Measurements from ENCODE around the gene CDH8. TPM values are rescaled to one million over a fixed set of nuclear protein-coding genes. Genes with fewer than 3 reads are reported as not detected.

The CDH8 gene
- total and polyA plus RNA-seq, 4 donors = 0.09 TPM; not detected in 3

DNA sequence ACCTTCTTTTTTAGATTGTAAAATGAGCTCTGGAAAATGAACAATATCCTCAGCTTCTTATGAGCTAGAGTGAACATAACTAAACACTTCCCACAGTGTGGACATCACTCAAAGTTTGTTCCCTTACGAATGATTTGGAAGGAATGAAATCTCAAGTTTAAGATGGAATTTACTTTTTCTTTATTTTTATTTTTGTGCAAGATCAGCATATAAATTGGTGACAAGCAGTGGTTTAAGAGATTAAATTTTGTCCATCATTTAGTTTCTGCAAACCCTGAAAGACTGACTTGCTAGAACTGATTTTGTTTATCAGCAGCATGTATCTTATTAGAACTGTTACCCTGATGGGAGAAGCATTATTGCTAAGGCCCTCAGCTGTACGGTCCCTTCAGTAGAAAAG is 420.1 kb downstream of the CDH8 start:
- no peak overlapping the region for H3K9ac ChIP-seq (ENCODE audit: low read depth in 1 of 2, low read length in 2 of 2)
- WGBS = 82% methylated on average over 2 of the region's 2 CpGs

GRCh38 chr16:61611847-61612491 is 424.3 kb downstream of the CDH8 start:
- Histone ChIP-seq H3K27me3 (ENCODE audit: control insufficient read depth in 4 of 4, insufficient read depth in 4 of 4, low read length in 3 of 4) (no peaks in the 10 kb centered on the region), H3K4me3 (ENCODE audit: low read depth in 1 of 3, low read length in 3 of 3) (no peak overlapping the region), H3K36me3 (ENCODE audit: control insufficient read depth in 4 of 4, insufficient read depth in 3 of 4, low read depth in 1 of 4, low read length in 3 of 4) (no peaks in the 10 kb centered on the region), H3K9ac (ENCODE audit: low read depth in 1 of 2, low read length in 2 of 2) (no peak overlapping the region), H3K4me1 (ENCODE audit: control insufficient read depth in 4 of 4, insufficient read depth in 4 of 4, low read length in 3 of 4) (no peaks in the 10 kb centered on the region), H3K9me3 (ENCODE audit: control insufficient read depth in 4 of 4, low read length in 3 of 4) (no peaks in the 10 kb centered on the region), H3K27ac (ENCODE audit: low read depth in 1 of 2, low read length in 2 of 2) (no peak overlapping the region)
- WGBS = 69% methylated on average over 4 of the region's 4 CpGs
- no peak for DNase-seq (ENCODE audit: low spot score)
- TF ChIP-seq YY1 (IDR thresholded peaks at IDR 0.05) (no peak), NR2F2 (IDR thresholded peaks at IDR 0.05) (no peak), FOXA2 (IDR thresholded peaks at IDR 0.05) (no peak), MAX (IDR thresholded peaks at IDR 0.05) (no peak), TAF1 (conservative IDR thresholded peaks at IDR 0.05) (no peak)
- TF ChIP-seq, protein P1, sequence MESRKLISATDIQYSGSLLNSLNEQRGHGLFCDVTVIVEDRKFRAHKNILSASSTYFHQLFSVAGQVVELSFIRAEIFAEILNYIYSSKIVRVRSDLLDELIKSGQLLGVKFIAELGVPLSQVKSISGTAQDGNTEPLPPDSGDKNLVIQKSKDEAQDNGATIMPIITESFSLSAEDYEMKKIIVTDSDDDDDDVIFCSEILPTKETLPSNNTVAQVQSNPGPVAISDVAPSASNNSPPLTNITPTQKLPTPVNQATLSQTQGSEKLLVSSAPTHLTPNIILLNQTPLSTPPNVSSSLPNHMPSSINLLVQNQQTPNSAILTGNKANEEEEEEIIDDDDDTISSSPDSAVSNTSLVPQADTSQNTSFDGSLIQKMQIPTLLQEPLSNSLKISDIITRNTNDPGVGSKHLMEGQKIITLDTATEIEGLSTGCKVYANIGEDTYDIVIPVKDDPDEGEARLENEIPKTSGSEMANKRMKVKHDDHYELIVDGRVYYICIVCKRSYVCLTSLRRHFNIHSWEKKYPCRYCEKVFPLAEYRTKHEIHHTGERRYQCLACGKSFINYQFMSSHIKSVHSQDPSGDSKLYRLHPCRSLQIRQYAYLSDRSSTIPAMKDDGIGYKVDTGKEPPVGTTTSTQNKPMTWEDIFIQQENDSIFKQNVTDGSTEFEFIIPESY (IDR thresholded peaks at IDR 0.05) = no peak

More for the DNA sequence above, 420.1 kb downstream of the CDH8 start:
- Histone ChIP-seq H3K27me3 (ENCODE audit: control insufficient read depth in 4 of 4, insufficient read depth in 4 of 4, low read length in 3 of 4) (no peaks in the 10 kb centered on the region), H3K9me3 (ENCODE audit: control insufficient read depth in 4 of 4, low read length in 3 of 4) (no peaks in the 10 kb centered on the region), H3K27ac (ENCODE audit: low read depth in 1 of 2, low read length in 2 of 2) (no peak overlapping the region), H3K36me3 (ENCODE audit: control insufficient read depth in 4 of 4, insufficient read depth in 3 of 4, low read depth in 1 of 4, low read length in 3 of 4) (no peaks in the 10 kb centered on the region), H3K4me3 (ENCODE audit: low read depth in 1 of 3, low read length in 3 of 3) (no peak overlapping the region), H3K4me1 (ENCODE audit: control insufficient read depth in 4 of 4, insufficient read depth in 4 of 4, low read length in 3 of 4) (no peaks in the 10 kb centered on the region)
- TF ChIP-seq NR2F2 (IDR thresholded peaks at IDR 0.05) (no peak), YY1 (IDR thresholded peaks at IDR 0.05) (no peak), TAF1 (conservative IDR thresholded peaks at IDR 0.05) (no peak), JUND (IDR thresholded peaks at IDR 0.05) (no peak), SP1 (IDR thresholded peaks at IDR 0.05) (no peak)
- TF ChIP-seq, protein P2, sequence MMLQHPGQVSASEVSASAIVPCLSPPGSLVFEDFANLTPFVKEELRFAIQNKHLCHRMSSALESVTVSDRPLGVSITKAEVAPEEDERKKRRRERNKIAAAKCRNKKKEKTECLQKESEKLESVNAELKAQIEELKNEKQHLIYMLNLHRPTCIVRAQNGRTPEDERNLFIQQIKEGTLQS (IDR thresholded peaks at IDR 0.05) = no peak
- TF ChIP-seq, protein P3, sequence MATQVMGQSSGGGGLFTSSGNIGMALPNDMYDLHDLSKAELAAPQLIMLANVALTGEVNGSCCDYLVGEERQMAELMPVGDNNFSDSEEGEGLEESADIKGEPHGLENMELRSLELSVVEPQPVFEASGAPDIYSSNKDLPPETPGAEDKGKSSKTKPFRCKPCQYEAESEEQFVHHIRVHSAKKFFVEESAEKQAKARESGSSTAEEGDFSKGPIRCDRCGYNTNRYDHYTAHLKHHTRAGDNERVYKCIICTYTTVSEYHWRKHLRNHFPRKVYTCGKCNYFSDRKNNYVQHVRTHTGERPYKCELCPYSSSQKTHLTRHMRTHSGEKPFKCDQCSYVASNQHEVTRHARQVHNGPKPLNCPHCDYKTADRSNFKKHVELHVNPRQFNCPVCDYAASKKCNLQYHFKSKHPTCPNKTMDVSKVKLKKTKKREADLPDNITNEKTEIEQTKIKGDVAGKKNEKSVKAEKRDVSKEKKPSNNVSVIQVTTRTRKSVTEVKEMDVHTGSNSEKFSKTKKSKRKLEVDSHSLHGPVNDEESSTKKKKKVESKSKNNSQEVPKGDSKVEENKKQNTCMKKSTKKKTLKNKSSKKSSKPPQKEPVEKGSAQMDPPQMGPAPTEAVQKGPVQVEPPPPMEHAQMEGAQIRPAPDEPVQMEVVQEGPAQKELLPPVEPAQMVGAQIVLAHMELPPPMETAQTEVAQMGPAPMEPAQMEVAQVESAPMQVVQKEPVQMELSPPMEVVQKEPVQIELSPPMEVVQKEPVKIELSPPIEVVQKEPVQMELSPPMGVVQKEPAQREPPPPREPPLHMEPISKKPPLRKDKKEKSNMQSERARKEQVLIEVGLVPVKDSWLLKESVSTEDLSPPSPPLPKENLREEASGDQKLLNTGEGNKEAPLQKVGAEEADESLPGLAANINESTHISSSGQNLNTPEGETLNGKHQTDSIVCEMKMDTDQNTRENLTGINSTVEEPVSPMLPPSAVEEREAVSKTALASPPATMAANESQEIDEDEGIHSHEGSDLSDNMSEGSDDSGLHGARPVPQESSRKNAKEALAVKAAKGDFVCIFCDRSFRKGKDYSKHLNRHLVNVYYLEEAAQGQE (IDR thresholded peaks at IDR 0.05) = no peak
- no peak for DNase-seq (ENCODE audit: low spot score)

DNA sequence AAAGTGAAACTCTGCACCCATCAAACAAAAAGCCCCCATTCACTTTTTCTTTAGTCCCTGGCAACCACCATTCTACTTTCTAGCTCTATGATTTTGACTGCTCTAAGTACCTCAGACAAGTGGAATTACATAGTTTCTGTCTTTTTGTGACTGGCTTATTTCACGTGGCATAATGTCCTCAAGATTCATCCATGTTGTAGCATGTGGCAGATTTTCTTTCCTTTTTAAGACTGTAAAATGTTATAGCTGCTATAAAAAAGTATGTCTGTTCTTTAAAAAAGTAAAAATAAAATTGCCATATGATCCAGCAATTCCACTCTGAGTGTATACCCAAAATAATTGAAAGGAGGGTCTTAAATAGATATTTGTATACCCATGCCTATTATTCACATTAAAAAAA is 429.7 kb downstream of the CDH8 start:
- no peak overlapping the region for H3K9ac ChIP-seq (ENCODE audit: low read depth in 1 of 2, low read length in 2 of 2)
- H3K27ac ChIP-seq (ENCODE audit: low read depth in 1 of 2, low read length in 2 of 2) = no peak overlapping the region
- H3K36me3 ChIP-seq (ENCODE audit: control insufficient read depth in 4 of 4, insufficient read depth in 3 of 4, low read depth in 1 of 4, low read length in 3 of 4) = no peaks in the 10 kb centered on the region
- H3K4me3 ChIP-seq (ENCODE audit: low read depth in 1 of 3, low read length in 3 of 3) = no peak overlapping the region
- H3K9me3 ChIP-seq (ENCODE audit: control insufficient read depth in 4 of 4, low read length in 3 of 4) = no peaks in the 10 kb centered on the region
- H3K27me3 ChIP-seq (ENCODE audit: control insufficient read depth in 4 of 4, insufficient read depth in 4 of 4, low read length in 3 of 4) = no peaks in the 10 kb centered on the region
- DNase-seq (ENCODE audit: low spot score) = no peak
- 77% methylated on average over 1 of the region's 1 CpG for WGBS
- H3K4me1 ChIP-seq (ENCODE audit: control insufficient read depth in 4 of 4, insufficient read depth in 4 of 4, low read length in 3 of 4) = no peaks in the 10 kb centered on the region
- no peak for TF ChIP-seq RXRA (IDR thresholded peaks at IDR 0.05)
- no peak for TF ChIP-seq TAF1 (conservative IDR thresholded peaks at IDR 0.05)
- TF ChIP-seq FOXA2 (IDR thresholded peaks at IDR 0.05) = no peak
- TF ChIP-seq, protein P2 (IDR thresholded peaks at IDR 0.05) = no peak
- no peak for TF ChIP-seq NR2F2 (IDR thresholded peaks at IDR 0.05)
- TF ChIP-seq, protein P1 (IDR thresholded peaks at IDR 0.05) = no peak
- no peak for TF ChIP-seq CTCF (IDR thresholded peaks at IDR 0.05; ENCODE audit: low read depth, low read length, missing input control)
- no peak for TF ChIP-seq HNF4A (conservative IDR thresholded peaks at IDR 0.05)
- TF ChIP-seq RAD21 (IDR thresholded peaks at IDR 0.05) = no peak
- TF ChIP-seq MAX (IDR thresholded peaks at IDR 0.05) = no peak
- no peak for TF ChIP-seq FOXA1 (IDR thresholded peaks at IDR 0.05)
- no peak for TF ChIP-seq EGR1 (IDR thresholded peaks at IDR 0.05; ENCODE audit: low read depth in 2 of 2)
- no peak for TF ChIP-seq JUND (IDR thresholded peaks at IDR 0.05)
